ENCODE results near the gene ANKRD39. TPM values are rescaled to one million over a fixed set of nuclear protein-coding genes. Genes with fewer than 3 reads are reported as not detected.

The ANKRD39 gene
- total and polyA plus RNA-seq, 10 of the 15 experiments (the other 5 are each of a cell fraction or from before 2014, with no cell fraction given) = 7.4 to 36.2 (median 23.7) TPM

GRCh38 chr2:96869822-96870625 is 12.2 kb upstream of the ANKRD39 start, which contains the start of gene SEMA4C (continued):
- TF ChIP-seq, protein P1, sequence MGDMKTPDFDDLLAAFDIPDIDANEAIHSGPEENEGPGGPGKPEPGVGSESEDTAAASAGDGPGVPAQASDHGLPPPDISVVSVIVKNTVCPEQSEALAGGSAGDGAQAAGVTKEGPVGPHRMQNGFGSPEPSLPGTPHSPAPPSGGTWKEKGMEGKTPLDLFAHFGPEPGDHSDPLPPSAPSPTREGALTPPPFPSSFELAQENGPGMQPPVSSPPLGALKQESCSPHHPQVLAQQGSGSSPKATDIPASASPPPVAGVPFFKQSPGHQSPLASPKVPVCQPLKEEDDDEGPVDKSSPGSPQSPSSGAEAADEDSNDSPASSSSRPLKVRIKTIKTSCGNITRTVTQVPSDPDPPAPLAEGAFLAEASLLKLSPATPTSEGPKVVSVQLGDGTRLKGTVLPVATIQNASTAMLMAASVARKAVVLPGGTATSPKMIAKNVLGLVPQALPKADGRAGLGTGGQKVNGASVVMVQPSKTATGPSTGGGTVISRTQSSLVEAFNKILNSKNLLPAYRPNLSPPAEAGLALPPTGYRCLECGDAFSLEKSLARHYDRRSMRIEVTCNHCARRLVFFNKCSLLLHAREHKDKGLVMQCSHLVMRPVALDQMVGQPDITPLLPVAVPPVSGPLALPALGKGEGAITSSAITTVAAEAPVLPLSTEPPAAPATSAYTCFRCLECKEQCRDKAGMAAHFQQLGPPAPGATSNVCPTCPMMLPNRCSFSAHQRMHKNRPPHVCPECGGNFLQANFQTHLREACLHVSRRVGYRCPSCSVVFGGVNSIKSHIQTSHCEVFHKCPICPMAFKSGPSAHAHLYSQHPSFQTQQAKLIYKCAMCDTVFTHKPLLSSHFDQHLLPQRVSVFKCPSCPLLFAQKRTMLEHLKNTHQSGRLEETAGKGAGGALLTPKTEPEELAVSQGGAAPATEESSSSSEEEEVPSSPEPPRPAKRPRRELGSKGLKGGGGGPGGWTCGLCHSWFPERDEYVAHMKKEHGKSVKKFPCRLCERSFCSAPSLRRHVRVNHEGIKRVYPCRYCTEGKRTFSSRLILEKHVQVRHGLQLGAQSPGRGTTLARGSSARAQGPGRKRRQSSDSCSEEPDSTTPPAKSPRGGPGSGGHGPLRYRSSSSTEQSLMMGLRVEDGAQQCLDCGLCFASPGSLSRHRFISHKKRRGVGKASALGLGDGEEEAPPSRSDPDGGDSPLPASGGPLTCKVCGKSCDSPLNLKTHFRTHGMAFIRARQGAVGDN (IDR thresholded peaks at IDR 0.05) = peak; percentile 47; the same call in 1 of the 2 replicates
- 0 out of 2 replicates have a peak, but pooled peaks have one; percentile 49 for TF ChIP-seq NKRF (conservative IDR thresholded peaks at IDR 0.05)
- TF ChIP-seq ZNF592 (IDR thresholded peaks at IDR 0.05) = peak; percentile 53; the same call in 1 of the 2 replicates
- peak; percentile 84 for TF ChIP-seq NR2F1 (conservative IDR thresholded peaks at IDR 0.05)
- TF ChIP-seq CBX5 (IDR thresholded peaks at IDR 0.05; ENCODE audit: low read depth) = no peak
- TF ChIP-seq KLF5 (IDR thresholded peaks at IDR 0.05; ENCODE audit: partially characterized antibody) = no peak
- TF ChIP-seq RAD51 (IDR thresholded peaks at IDR 0.05) = no peak
- no peak for TF ChIP-seq ZNF274 (IDR thresholded peaks at IDR 0.05; ENCODE audit: insufficient read depth, insufficient read length)
- TF ChIP-seq IKZF1 (conservative IDR thresholded peaks at IDR 0.05) = peak; percentile 66; the same call in 1 of the 2 replicates

Data from GM12878 (cell line).